OCI-LY7 (cell line): ENCODE results near the gene NGDN. TPM values are rescaled to one million over a fixed set of nuclear protein-coding genes. Genes with fewer than 3 reads are reported as not detected.
"Not testable (repeated sequence)": the region's sequence is repeated elsewhere in the genome, so short reads cannot be mapped to it uniquely, and the experiment has no call there.

ENCODE experiments used
- BruUV-seq: library from RNA; stranded (reverse); fragments of 400-500 nt; replicated peaks from 2 replicates; lab custom pipeline; 2021; lab: Mats Ljungman, UMichigan
- CTCF ChIA-PET: fragments of 300-600 bp; sonication (Branson Sonifier 250); formaldehyde crosslinking; loops from one replicate; lab custom pipeline; 2022; ENCODE audit warnings: antibody characterized with exemption; ENCODE audit not compliant: unreplicated experiment; lab: Charles Lee
- POLR2A ChIA-PET: fragments of 300-600 bp; sonication (Branson Sonifier 250); formaldehyde crosslinking; loops from one replicate; lab custom pipeline; 2022; ENCODE audit warnings: antibody characterized with exemption; lab: Charles Lee
- DNase-seq: peaks from one replicate; pipeline ENCODE4 v3.0.0-alpha.2; 2015; ENCODE audit warnings: low spot score
- H2AFZ ChIP-seq: fragments of 200-600 bp; sonication (generic), shearing (Covaris generic); 2 replicates; pipeline ENCODE4 v1.6.1; 2014; ENCODE audit warnings: mild to moderate bottlenecking, antibody characterized with exemption, low read length, moderate library complexity
- H3K27ac ChIP-seq: fragments of 200-600 bp; sonication (generic); 2 replicates; pipeline ENCODE4 v1.5.1; 2014; ENCODE audit warnings: mixed run types, low read depth, mild to moderate bottlenecking, moderate library complexity, low read length, inconsistent platforms; ENCODE audit not compliant: poor library complexity, severe bottlenecking
- H3K36me3 ChIP-seq: fragments of 200-600 bp; sonication (generic); 2 replicates; pipeline ENCODE4 v1.6.1; 2014; ENCODE audit warnings: mild to moderate bottlenecking, antibody characterized with exemption, low read length, moderate library complexity, mixed read lengths; ENCODE audit not compliant: insufficient read depth
- H3K4me1 ChIP-seq: fragments of 200-600 bp; sonication (generic); 2 replicates; pipeline ENCODE4 v1.5.1; 2014; ENCODE audit warnings: mild to moderate bottlenecking, low read length; ENCODE audit not compliant: insufficient read depth, poor library complexity, severe bottlenecking
- H3K4me2 ChIP-seq: fragments of 200-600 bp; sonication (generic); 2 replicates; pipeline ENCODE4 v1.6.1; 2014; ENCODE audit warnings: mild to moderate bottlenecking, low read length
- H3K4me3 ChIP-seq: fragments of 200-600 bp; sonication (generic); 2 replicates; pipeline ENCODE4 v1.5.1; 2014; ENCODE audit warnings: mild to moderate bottlenecking, low read depth, low read length; ENCODE audit not compliant: poor library complexity, severe bottlenecking
- H3K79me2 ChIP-seq: fragments of 200-600 bp; sonication (generic); 2 replicates; pipeline ENCODE4 v1.6.1; 2016; ENCODE audit warnings: low read depth, mild to moderate bottlenecking, low read length, moderate library complexity, mixed read lengths; ENCODE audit not compliant: insufficient read depth
- H3K9me2 ChIP-seq: fragments of 200-600 bp; sonication (generic); 2 replicates; pipeline ENCODE4 v1.6.1; 2016; ENCODE audit warnings: mild to moderate bottlenecking, low read length, mixed read lengths; ENCODE audit not compliant: insufficient read depth
- H3K9me3 ChIP-seq: fragments of 200-600 bp; sonication (generic); 2 replicates; pipeline ENCODE4 v1.6.1; 2014; ENCODE audit warnings: mild to moderate bottlenecking, mixed run types, low read length, mixed read lengths
- H4K20me1 ChIP-seq: fragments of 200-600 bp; sonication (generic); 2 replicates; pipeline ENCODE4 v1.6.1; 2014; ENCODE audit warnings: mild to moderate bottlenecking, antibody characterized with exemption, low read length, moderate library complexity, mixed read lengths; ENCODE audit not compliant: insufficient read depth
- CTCF ChIP-seq: fragments of 200-600 bp; sonication (generic); conservative IDR thresholded peaks from 2 replicates; pipeline ENCODE4 v1.5.1; 2014; ENCODE audit warnings: mild to moderate bottlenecking, antibody characterized with exemption, low read length, moderate library complexity, mixed read lengths
- EZH2phosphoT487 ChIP-seq: fragments of 200-600 bp; sonication (generic); IDR thresholded peaks from 2 replicates; pipeline ENCODE4 v1.6.1; 2018; ENCODE audit warnings: low read depth, borderline replicate concordance, mild to moderate bottlenecking, mixed run types, antibody characterized with exemption, low read length, moderate library complexity, mixed read lengths
- intact Hi-C: fragments of 100-400 bp; cut with micrococcal nuclease; formaldehyde crosslinking; loops from one replicate; pipeline ENCODE4 v1.10.0; 2022; ENCODE audit not compliant: unreplicated experiment
- total RNA-seq, 2 experiments: library from RNA; depleted of rRNA in 1 of 2; stranded (reverse); fragments of >200 nt in 1 of 2; shearing (Covaris generic) in 1 of 2; gene quantifications; 2 replicates each; pipeline ENCODE4 v1.2.3, GENCODE V29; 2014 to 2022

NGDN gene
- total RNA-seq, 2 experiments from 2014 or later: 53.6 to 57.5 TPM

- Histone ChIP-seq H3K4me3 (no peak overlapping the region), H3K9me3 (no peaks in the 10 kb centered on the region), H3K4me1 (no peaks in the 10 kb centered on the region), H3K9me2 (no peaks in the 10 kb centered on the region), H4K20me1 (no peaks in the 10 kb centered on the region), H3K79me2 (no peaks in the 10 kb centered on the region), H2AFZ (no peak overlapping the region), H3K36me3 (no peaks in the 10 kb centered on the region), H3K27ac (no peak overlapping the region), H3K4me2 (no peak overlapping the region)
- BruUV-seq: no TSS peak
- DNase-seq: no peak
- ChIA-PET POLR2A (interaction anchor here (0.6 to 1.2 kb wide), 2 partner anchors 72 to 1621 kb away, joined by 3 read pairs; no protein-coding TSS in a partner anchor), CTCF (interaction anchor here (0.6 kb wide), 1 partner anchor 16 kb away, joined by 6 read pairs; no protein-coding TSS in a partner anchor)
- intact Hi-C loops: no loop called here
- no peak for TF ChIP-seq EZH2phosphoT487
- TF ChIP-seq CTCF: no peak
These were observed 45.8 kb upstream of the NGDN start for GRCh38 chr14:23423657-23424056.

DNA sequence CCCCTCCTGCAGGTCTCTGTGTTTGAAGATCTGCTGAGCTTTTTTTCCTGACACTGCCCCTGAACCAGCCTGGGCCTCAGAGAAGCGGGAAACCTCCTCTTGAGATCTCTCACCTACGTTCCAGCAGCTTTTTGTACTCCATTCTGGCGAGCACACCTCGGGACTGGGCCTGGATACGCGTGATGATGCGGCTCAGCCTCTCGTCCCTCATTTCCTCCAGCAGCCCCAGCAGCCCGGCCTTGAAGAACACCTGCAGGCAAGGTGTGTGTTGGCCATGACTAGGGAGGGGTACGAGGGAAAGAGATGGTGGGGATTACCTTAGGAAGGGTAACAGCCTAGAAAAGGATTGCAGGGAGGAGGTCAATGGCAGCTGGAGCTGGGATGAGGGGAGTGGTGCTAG is 44.3 kb upstream of the NGDN start:
- POLR2A ChIA-PET: no interaction called here
- BruUV-seq: no TSS peak

DNA sequence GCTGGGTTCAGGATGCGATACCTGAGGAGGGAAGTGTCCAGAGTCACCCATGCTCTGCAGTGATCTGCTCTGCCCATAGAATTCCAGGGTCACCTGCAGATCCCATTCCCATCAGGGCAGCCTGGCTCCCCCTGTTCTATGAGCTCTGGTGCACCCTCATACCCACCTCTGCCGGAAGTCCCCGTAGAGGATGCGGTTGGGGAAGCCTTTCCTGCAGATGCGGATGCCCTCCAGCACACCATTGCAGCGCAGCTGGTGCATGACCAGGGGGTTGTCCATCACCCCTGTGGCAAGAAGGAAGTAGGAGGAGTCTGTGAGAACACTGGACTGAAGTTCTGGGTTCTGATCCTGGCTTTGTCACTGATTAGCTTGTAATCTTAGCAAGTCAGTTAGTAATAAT is 43.7 kb upstream of the NGDN start:
- H3K9me3 ChIP-seq, H3K4me1 ChIP-seq, POLR2A ChIA-PET, H3K4me3 ChIP-seq, DNase-seq, H3K79me2 ChIP-seq, H3K4me2 ChIP-seq, H4K20me1 ChIP-seq, H2AFZ ChIP-seq, H3K9me2 ChIP-seq, H3K36me3 ChIP-seq, intact Hi-C loops, BruUV-seq, H3K27ac ChIP-seq, CTCF ChIA-PET: not testable (repeated sequence)

More for the DNA sequence above, 44.3 kb upstream of the NGDN start:
- Histone ChIP-seq H3K9me2 (no peaks in the 10 kb centered on the region), H3K36me3 (no peaks in the 10 kb centered on the region), H2AFZ (no peak overlapping the region), H3K79me2 (no peaks in the 10 kb centered on the region), H3K4me1 (no peaks in the 10 kb centered on the region), H3K4me3 (no peak overlapping the region), H3K27ac (no peak overlapping the region), H4K20me1 (no peaks in the 10 kb centered on the region), H3K4me2 (no peak overlapping the region), H3K9me3 (no peaks in the 10 kb centered on the region)
- intact Hi-C loops: no loop called here
- no peak for TF ChIP-seq CTCF
- no peak for TF ChIP-seq EZH2phosphoT487
- CTCF ChIA-PET: no interaction called here
- no peak for DNase-seq
